Measurements from ENCODE around the gene KLK14.

The KLK14 gene

GRCh38 chr19:51031220-51031879 lies 51.3 kb downstream of the KLK14 start:
- TF ChIP-seq CTCF (IDR thresholded peaks at IDR 0.05; ENCODE audit: extremely low read depth, insufficient read depth, missing control alignments): no peak
- DNase-seq (ENCODE audit: low spot score): no peak
- in situ Hi-C loops (cut with MboI; ENCODE audit: low pct_unique_long_range_greater_than_20kb, low sequenced_read_pairs, unreplicated experiment): no loop called here

GRCh38 chr19:51030631-51031030 lies 52.1 kb downstream of the KLK14 start:
- DNase-seq (ENCODE audit: low spot score): no peak

GRCh38 chr19:51029718-51030117 lies 53.0 kb downstream of the KLK14 start:
- TF ChIP-seq CTCF (IDR thresholded peaks at IDR 0.05; ENCODE audit: extremely low read depth, insufficient read depth, missing control alignments): no peak
- DNase-seq (ENCODE audit: low spot score): no peak
- in situ Hi-C loops (cut with MboI; ENCODE audit: low pct_unique_long_range_greater_than_20kb, low sequenced_read_pairs, unreplicated experiment): no loop called here

More at GRCh38 chr19:51030631-51031030, 52.1 kb downstream of the KLK14 start:
- in situ Hi-C loops (cut with MboI; ENCODE audit: low pct_unique_long_range_greater_than_20kb, low sequenced_read_pairs, unreplicated experiment): no loop called here
- TF ChIP-seq CTCF (IDR thresholded peaks at IDR 0.05; ENCODE audit: extremely low read depth, insufficient read depth, missing control alignments): no peak

All from GM13977 (cell line).